Fibroblast of mammary gland (primary cell): ENCODE measurements around the gene LCP2.

Source experiments
- DNase-seq: peaks from one replicate; pipeline ENCODE4 v3.0.0-alpha.2; 2010; ENCODE audit warnings: low read depth
- H3K4me3 ChIP-seq: 2 replicates; pipeline ENCODE4 v1.5.1; 2011; ENCODE audit warnings: low read depth, mild to moderate bottlenecking, low read length, moderate library complexity; ENCODE audit not compliant: control insufficient read depth
- CTCF ChIP-seq: conservative IDR thresholded peaks from 2 replicates; pipeline ENCODE4 v1.5.1; 2011; ENCODE audit warnings: low read depth, low read length, inconsistent platforms; ENCODE audit not compliant: control insufficient read depth, insufficient read depth

Gene LCP2

GRCh38 chr5:170293273-170293672 lies 4.3 kb downstream of the LCP2 start:
- no peak overlapping the region for H3K4me3 ChIP-seq
- DNase-seq: no peak
- TF ChIP-seq CTCF: no peak

- H3K4me3 ChIP-seq: no peak overlapping the region
- no peak for DNase-seq
Measured at GRCh38 chr5:170292179-170293104, 5.1 kb downstream of the LCP2 start.

GRCh38 chr5:170290498-170290897 lies 7.1 kb downstream of the LCP2 start:
- DNase-seq: no peak
- no peak overlapping the region for H3K4me3 ChIP-seq
- TF ChIP-seq CTCF: no peak

More at GRCh38 chr5:170292179-170293104, 5.1 kb downstream of the LCP2 start:
- no peak for TF ChIP-seq CTCF

- no peak for TF ChIP-seq CTCF
- no peak overlapping the region for H3K4me3 ChIP-seq
- DNase-seq: no peak
Measured at GRCh38 chr5:170289764-170290163, 7.8 kb downstream of the LCP2 start.

- no peak for DNase-seq
- no peak for TF ChIP-seq CTCF
- H3K4me3 ChIP-seq: no peak overlapping the region
Measured at GRCh38 chr5:170289121-170289520, 8.5 kb downstream of the LCP2 start.

GRCh38 chr5:170288551-170288950 lies 9.0 kb downstream of the LCP2 start:
- DNase-seq: no peak
- H3K4me3 ChIP-seq: no peak overlapping the region
- no peak for TF ChIP-seq CTCF

GRCh38 chr5:170288151-170288550 lies 9.4 kb downstream of the LCP2 start:
- DNase-seq: no peak
- TF ChIP-seq CTCF: no peak
- H3K4me3 ChIP-seq: no peak overlapping the region
